SK-N-SH treated with all-trans-retinoic acid at 6 μM for 48 hours (cell line): ENCODE measurements around the gene SNTA1.

Experiments used
- ATAC-seq: fragments of 200-7000 bp; cut with Tn5 transposase; 3 replicates; pipeline ENCODE4 v1.9.1; 2020; ENCODE audit warnings: mild to moderate bottlenecking, moderate library complexity
- ARNTL ChIP-seq: fragments of 450-650 bp; formaldehyde crosslinking; IDR thresholded peaks from 2 replicates; pipeline ENCODE4 v1.5.0; 2020; ENCODE audit warnings: low read depth, mild to moderate bottlenecking, moderate library complexity, borderline replicate concordance
- BACH2 ChIP-seq: fragments of 250-450 bp; sonication (Bioruptor Pico); IDR thresholded peaks from 2 replicates; pipeline ENCODE4 v1.9.0; 2021; ENCODE audit warnings: mild to moderate bottlenecking, borderline replicate concordance
- ESRRG ChIP-seq: fragments of 250-450 bp; sonication (Bioruptor Pico); IDR thresholded peaks from 2 replicates; pipeline ENCODE4 v1.6.1; 2021; ENCODE audit warnings: mild to moderate bottlenecking
- GLIS3 ChIP-seq: fragments of 250-450 bp; sonication (Bioruptor Pico); IDR thresholded peaks from 2 replicates; pipeline ENCODE4 v1.5.0; 2020; ENCODE audit warnings: mild to moderate bottlenecking, moderate library complexity
- PPARA ChIP-seq: fragments of 250-450 bp; sonication (Bioruptor Pico); IDR thresholded peaks from 2 replicates; pipeline ENCODE4 v1.5.0; 2020; ENCODE audit warnings: mild to moderate bottlenecking, borderline replicate concordance
- TCF4 ChIP-seq: fragments of 250-450 bp; sonication (Bioruptor Pico); IDR thresholded peaks from 2 replicates; pipeline ENCODE4 v1.8.0; 2021; ENCODE audit warnings: mild to moderate bottlenecking, moderate library complexity, borderline replicate concordance
- ZC3H10 ChIP-seq: fragments of 250-450 bp; sonication (Bioruptor Pico); IDR thresholded peaks from 2 replicates; pipeline ENCODE4 v1.5.1; 2021; ENCODE audit warnings: mild to moderate bottlenecking, moderate library complexity
- ZFP3 ChIP-seq: fragments of 250-450 bp; sonication (Bioruptor Pico); IDR thresholded peaks from 2 replicates; pipeline ENCODE4 v1.5.0; 2020; ENCODE audit warnings: mild to moderate bottlenecking, moderate library complexity
- ZFP30 ChIP-seq: fragments of 450-650 bp; formaldehyde crosslinking; IDR thresholded peaks from 2 replicates; pipeline ENCODE4 v1.5.0; 2022; ENCODE audit warnings: mild to moderate bottlenecking, moderate library complexity
- ZNF565 ChIP-seq: fragments of 450-650 bp; formaldehyde crosslinking; conservative IDR thresholded peaks from 2 replicates; pipeline ENCODE4 v1.5.0; 2020; ENCODE audit warnings: low read depth, mild to moderate bottlenecking, moderate library complexity
- ZNF70 ChIP-seq: fragments of 450-650 bp; formaldehyde crosslinking; IDR thresholded peaks from 2 replicates; pipeline ENCODE4 v1.5.0; 2020; ENCODE audit warnings: mild to moderate bottlenecking, moderate library complexity
- ZNF8 ChIP-seq: fragments of 450-650 bp; formaldehyde crosslinking; IDR thresholded peaks from 2 replicates; pipeline ENCODE4 v1.5.0; 2020; ENCODE audit warnings: mild to moderate bottlenecking, moderate library complexity
- TF ChIP-seq, protein P1 (sequence below): fragments of 250-450 bp; sonication (Bioruptor Pico); IDR thresholded peaks from 2 replicates; pipeline ENCODE4 v1.5.1; 2020; ENCODE audit warnings: low read depth, mild to moderate bottlenecking, moderate library complexity
- TF ChIP-seq, protein P2 (sequence below): fragments of 250-450 bp; sonication (Bioruptor Pico); IDR thresholded peaks from 2 replicates; pipeline ENCODE4 v1.8.0; 2020; ENCODE audit warnings: mild to moderate bottlenecking, moderate library complexity, borderline replicate concordance
- TF ChIP-seq, protein P3 (sequence below): fragments of 250-450 bp; sonication (Bioruptor Pico); IDR thresholded peaks from 2 replicates; pipeline ENCODE4 v1.5.1; 2021; ENCODE audit warnings: mild to moderate bottlenecking, moderate library complexity
- TF ChIP-seq, protein P4 (sequence below): fragments of 250-450 bp; sonication (Bioruptor Pico); IDR thresholded peaks from 2 replicates; pipeline ENCODE4 v1.5.0; 2020; ENCODE audit warnings: mild to moderate bottlenecking, moderate library complexity

SNTA1 gene

GRCh38 chr20:33411711-33412483, 31.7 kb downstream of the SNTA1 start:
- TF ChIP-seq PPARA (CRISPR knock-in tag), result no peak
- TF ChIP-seq ZFP3 (CRISPR knock-in tag), result peak; percentile 92
- no peak for TF ChIP-seq TCF4
- TF ChIP-seq, all 23 proteins: peak for 1
- ATAC-seq, result no peak

- ATAC-seq, result no peak
- no peak for TF ChIP-seq ARNTL
- TF ChIP-seq ZC3H10 (CRISPR knock-in tag), result no peak
- TF ChIP-seq GLIS3, result no peak
- TF ChIP-seq, protein P1, sequence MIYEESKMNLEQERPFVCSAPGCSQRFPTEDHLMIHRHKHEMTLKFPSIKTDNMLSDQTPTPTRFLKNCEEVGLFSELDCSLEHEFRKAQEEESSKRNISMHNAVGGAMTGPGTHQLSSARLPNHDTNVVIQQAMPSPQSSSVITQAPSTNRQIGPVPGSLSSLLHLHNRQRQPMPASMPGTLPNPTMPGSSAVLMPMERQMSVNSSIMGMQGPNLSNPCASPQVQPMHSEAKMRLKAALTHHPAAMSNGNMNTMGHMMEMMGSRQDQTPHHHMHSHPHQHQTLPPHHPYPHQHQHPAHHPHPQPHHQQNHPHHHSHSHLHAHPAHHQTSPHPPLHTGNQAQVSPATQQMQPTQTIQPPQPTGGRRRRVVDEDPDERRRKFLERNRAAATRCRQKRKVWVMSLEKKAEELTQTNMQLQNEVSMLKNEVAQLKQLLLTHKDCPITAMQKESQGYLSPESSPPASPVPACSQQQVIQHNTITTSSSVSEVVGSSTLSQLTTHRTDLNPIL (CRISPR knock-in tag), result no peak
- TF ChIP-seq ZFP3 (CRISPR knock-in tag), result no peak
- no peak for TF ChIP-seq ZNF565 (CRISPR knock-in tag)
Measured at GRCh38 chr20:33411242-33411641, 32.3 kb downstream of the SNTA1 start.

- ATAC-seq, result no peak
- TF ChIP-seq, protein P2, sequence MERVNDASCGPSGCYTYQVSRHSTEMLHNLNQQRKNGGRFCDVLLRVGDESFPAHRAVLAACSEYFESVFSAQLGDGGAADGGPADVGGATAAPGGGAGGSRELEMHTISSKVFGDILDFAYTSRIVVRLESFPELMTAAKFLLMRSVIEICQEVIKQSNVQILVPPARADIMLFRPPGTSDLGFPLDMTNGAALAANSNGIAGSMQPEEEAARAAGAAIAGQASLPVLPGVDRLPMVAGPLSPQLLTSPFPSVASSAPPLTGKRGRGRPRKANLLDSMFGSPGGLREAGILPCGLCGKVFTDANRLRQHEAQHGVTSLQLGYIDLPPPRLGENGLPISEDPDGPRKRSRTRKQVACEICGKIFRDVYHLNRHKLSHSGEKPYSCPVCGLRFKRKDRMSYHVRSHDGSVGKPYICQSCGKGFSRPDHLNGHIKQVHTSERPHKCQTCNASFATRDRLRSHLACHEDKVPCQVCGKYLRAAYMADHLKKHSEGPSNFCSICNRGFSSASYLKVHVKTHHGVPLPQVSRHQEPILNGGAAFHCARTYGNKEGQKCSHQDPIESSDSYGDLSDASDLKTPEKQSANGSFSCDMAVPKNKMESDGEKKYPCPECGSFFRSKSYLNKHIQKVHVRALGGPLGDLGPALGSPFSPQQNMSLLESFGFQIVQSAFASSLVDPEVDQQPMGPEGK, result no peak
- TF ChIP-seq, protein P1 (CRISPR knock-in tag), result no peak
- TF ChIP-seq PPARA (CRISPR knock-in tag), result no peak
- no peak for TF ChIP-seq ZFP3 (CRISPR knock-in tag)
- TF ChIP-seq, all 23 proteins: peak for 0
Measured at GRCh38 chr20:33410081-33410742, 33.4 kb downstream of the SNTA1 start.

DNA sequence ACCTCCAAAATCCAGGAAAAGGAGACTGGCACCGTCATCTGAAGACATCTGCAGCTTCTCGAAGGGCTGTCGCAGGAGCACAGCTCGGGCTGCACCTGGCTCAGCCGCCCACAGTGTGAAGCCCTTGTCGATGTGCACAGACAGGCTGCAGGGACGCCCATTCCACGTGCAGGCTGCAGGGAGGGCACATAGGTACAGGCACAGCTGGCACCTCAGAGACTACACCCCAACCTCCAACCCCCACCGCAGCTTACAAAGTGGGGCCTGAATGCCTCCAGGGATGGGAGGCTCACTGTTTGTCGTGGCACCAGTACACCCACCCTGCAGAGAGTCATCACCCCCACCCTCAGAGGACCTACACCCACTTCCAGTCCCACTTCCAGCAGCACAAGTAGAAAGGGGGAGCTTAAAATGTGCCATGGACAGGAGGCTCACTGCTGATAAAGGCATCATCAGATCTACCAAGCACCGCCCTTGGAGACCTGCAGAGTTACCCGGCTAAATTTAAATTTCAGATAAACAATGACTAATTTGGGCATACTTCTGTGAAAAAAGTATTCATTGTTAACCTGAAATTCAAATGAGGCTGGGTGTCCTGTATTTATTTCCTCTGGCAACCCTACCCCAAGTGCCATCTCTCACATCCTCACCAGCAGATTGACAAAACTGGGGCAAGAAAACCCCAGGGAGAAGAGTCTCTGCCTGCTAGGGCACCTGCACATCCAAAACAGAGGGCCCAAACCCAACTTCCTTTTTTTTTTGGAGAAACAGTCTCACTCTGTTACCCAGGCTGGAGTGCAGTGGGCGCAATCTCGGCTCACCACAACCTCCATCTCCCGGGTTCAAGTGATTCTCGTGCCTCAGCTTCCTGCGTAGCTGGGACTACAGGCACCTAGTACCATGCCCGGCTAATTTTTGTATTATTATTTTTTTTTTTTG, 34.6 kb downstream of the SNTA1 start:
- ATAC-seq, result no peak
- TF ChIP-seq ZNF70 (no peak), ZC3H10 (CRISPR knock-in tag) (no peak), ARNTL (no peak), ZFP30 (CRISPR knock-in tag) (no peak), ZFP3 (CRISPR knock-in tag) (no peak), TCF4 (no peak), ESRRG (no peak), BACH2 (no peak), GLIS3 (no peak), ZNF8 (CRISPR knock-in tag) (no peak), PPARA (CRISPR knock-in tag) (no peak)
- TF ChIP-seq, protein P1 (CRISPR knock-in tag), result no peak
- TF ChIP-seq, protein P2, result no peak
- TF ChIP-seq, protein P3, sequence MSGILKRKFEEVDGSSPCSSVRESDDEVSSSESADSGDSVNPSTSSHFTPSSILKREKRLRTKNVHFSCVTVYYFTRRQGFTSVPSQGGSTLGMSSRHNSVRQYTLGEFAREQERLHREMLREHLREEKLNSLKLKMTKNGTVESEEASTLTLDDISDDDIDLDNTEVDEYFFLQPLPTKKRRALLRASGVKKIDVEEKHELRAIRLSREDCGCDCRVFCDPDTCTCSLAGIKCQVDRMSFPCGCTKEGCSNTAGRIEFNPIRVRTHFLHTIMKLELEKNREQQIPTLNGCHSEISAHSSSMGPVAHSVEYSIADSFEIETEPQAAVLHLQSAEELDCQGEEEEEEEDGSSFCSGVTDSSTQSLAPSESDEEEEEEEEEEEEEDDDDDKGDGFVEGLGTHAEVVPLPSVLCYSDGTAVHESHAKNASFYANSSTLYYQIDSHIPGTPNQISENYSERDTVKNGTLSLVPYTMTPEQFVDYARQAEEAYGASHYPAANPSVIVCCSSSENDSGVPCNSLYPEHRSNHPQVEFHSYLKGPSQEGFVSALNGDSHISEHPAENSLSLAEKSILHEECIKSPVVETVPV (CRISPR knock-in tag), result no peak
- TF ChIP-seq, protein P4, sequence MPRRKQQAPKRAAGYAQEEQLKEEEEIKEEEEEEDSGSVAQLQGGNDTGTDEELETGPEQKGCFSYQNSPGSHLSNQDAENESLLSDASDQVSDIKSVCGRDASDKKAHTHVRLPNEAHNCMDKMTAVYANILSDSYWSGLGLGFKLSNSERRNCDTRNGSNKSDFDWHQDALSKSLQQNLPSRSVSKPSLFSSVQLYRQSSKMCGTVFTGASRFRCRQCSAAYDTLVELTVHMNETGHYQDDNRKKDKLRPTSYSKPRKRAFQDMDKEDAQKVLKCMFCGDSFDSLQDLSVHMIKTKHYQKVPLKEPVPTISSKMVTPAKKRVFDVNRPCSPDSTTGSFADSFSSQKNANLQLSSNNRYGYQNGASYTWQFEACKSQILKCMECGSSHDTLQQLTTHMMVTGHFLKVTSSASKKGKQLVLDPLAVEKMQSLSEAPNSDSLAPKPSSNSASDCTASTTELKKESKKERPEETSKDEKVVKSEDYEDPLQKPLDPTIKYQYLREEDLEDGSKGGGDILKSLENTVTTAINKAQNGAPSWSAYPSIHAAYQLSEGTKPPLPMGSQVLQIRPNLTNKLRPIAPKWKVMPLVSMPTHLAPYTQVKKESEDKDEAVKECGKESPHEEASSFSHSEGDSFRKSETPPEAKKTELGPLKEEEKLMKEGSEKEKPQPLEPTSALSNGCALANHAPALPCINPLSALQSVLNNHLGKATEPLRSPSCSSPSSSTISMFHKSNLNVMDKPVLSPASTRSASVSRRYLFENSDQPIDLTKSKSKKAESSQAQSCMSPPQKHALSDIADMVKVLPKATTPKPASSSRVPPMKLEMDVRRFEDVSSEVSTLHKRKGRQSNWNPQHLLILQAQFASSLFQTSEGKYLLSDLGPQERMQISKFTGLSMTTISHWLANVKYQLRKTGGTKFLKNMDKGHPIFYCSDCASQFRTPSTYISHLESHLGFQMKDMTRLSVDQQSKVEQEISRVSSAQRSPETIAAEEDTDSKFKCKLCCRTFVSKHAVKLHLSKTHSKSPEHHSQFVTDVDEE, result no peak
